Bronchial epithelial cell (primary cell): ENCODE measurements around the gene FGF1. TPM values are rescaled to one million over a fixed set of nuclear protein-coding genes. Genes with fewer than 3 reads are reported as not detected.
A peak's percentile ranks its signal among the peaks of the same experiment; 100 is the strongest.

ENCODE experiments used
- DNase-seq: peaks from one replicate; pipeline ENCODE4 v3.0.0-alpha.2; 2010; ENCODE audit warnings: low read depth
- FAIRE-seq: peaks from 2 replicates; lab custom pipeline; 2011; peaks lifted over from hg19 to GRCh38; lab: Jason Lieb, UNC
- H3K27me3 ChIP-seq: 2 replicates; pipeline ENCODE4 v1.5.1; 2011; ENCODE audit warnings: low read length; ENCODE audit not compliant: control insufficient read depth, insufficient read depth
- H3K36me3 ChIP-seq: 2 replicates; pipeline ENCODE4 v1.5.1; 2011; ENCODE audit warnings: low read length; ENCODE audit not compliant: control insufficient read depth, insufficient read depth
- H3K4me3 ChIP-seq: 2 replicates; pipeline ENCODE4 v1.5.1; 2011; ENCODE audit warnings: mild to moderate bottlenecking, low read depth, low read length, control low read depth
- CTCF ChIP-seq: IDR thresholded peaks from 2 replicates; pipeline ENCODE4 v1.5.1; 2011; ENCODE audit warnings: mild to moderate bottlenecking, moderate library complexity, low read length, control low read depth, inconsistent platforms; ENCODE audit not compliant: insufficient read depth, severe bottlenecking
- total RNA-seq: library from RNA; depleted of rRNA; stranded (reverse); fragments of >200 nt; gene quantifications from 2 replicates; pipeline ENCODE4 v1.2.1, GENCODE V29; 2014

Gene FGF1
- total RNA-seq, 1 donor from 2014 or later, result under 0.01 TPM

GRCh38 chr5:142692321-142692894 lies 6.5 kb upstream of the FGF1 start:
- DNase-seq (no peak), FAIRE-seq (no peak)
- peaks cover 2% of the 10 kb centered on the region for H3K27me3 ChIP-seq
- no peaks in the 10 kb centered on the region for H3K36me3 ChIP-seq
- H3K4me3 ChIP-seq, result no peak overlapping the region
- TF ChIP-seq CTCF, result no peak

GRCh38 chr5:142690667-142691066 lies 4.8 kb upstream of the FGF1 start:
- Histone ChIP-seq H3K27me3 (no peaks in the 10 kb centered on the region), H3K36me3 (no peaks in the 10 kb centered on the region), H3K4me3 (no peak overlapping the region)
- DNase-seq (peak; percentile 90), FAIRE-seq (no peak)
- peak; percentile 30 for TF ChIP-seq CTCF

GRCh38 chr5:142689081-142689480 lies 3.2 kb upstream of the FGF1 start:
- FAIRE-seq, result no peak
- no peaks in the 10 kb centered on the region for H3K27me3 ChIP-seq
- DNase-seq, result no peak

GRCh38 chr5:142688281-142688989 lies 2.5 kb upstream of the FGF1 start:
- DNase-seq, result no peak
- Histone ChIP-seq H3K36me3 (no peaks in the 10 kb centered on the region), H3K4me3 (no peak overlapping the region), H3K27me3 (no peaks in the 10 kb centered on the region)
- TF ChIP-seq CTCF, result no peak
- no peak for FAIRE-seq

More at GRCh38 chr5:142689081-142689480, 3.2 kb upstream of the FGF1 start:
- Histone ChIP-seq H3K36me3 (no peaks in the 10 kb centered on the region), H3K4me3 (no peak overlapping the region)
- TF ChIP-seq CTCF, result no peak

GRCh38 chr5:142686968-142687367 lies 1.1 kb upstream of the FGF1 start:
- Histone ChIP-seq H3K4me3 (no peak overlapping the region), H3K36me3 (no peaks in the 10 kb centered on the region), H3K27me3 (no peaks in the 10 kb centered on the region)
- peak; percentile 76 for FAIRE-seq
- DNase-seq, result peak; percentile 84
- TF ChIP-seq CTCF, result no peak
